HepG2 (cell line): ENCODE measurements around the gene CCNL1.
A peak's percentile ranks its signal among the peaks of the same experiment; 100 is the strongest.

Experiments
- CTCF ChIP-seq: sonication (generic); formaldehyde crosslinking; IDR thresholded peaks from 2 replicates; pipeline ENCODE4 v1.5.0; 2020; ENCODE audit warnings: mild to moderate bottlenecking, missing genetic modification reagents, moderate library complexity
- HNF1B ChIP-seq: sonication (generic); formaldehyde crosslinking; IDR thresholded peaks from 2 replicates; pipeline ENCODE4 v1.5.1; 2020; ENCODE audit warnings: mild to moderate bottlenecking, moderate library complexity, missing genetic modification reagents
- TBP ChIP-seq: sonication (generic); formaldehyde crosslinking; IDR thresholded peaks from 2 replicates; pipeline ENCODE4 v1.5.0; 2020; ENCODE audit warnings: missing genetic modification reagents
- TFE3 ChIP-seq: IDR thresholded peaks from 2 replicates; pipeline ENCODE4 v1.6.1; 2016
- ZBTB40 ChIP-seq, 2 experiments: fragments of 450-650 bp in 1 of 2; sonication (generic) in 1 of 2; formaldehyde crosslinking in 1 of 2; IDR thresholded peaks; 2 replicates each; pipeline versions ENCODE4 v1.6.1 to v1.8.0; 2016 to 2022; ENCODE audit warnings: antibody characterized with exemption in 1 of 2, mild to moderate bottlenecking in 1 of 2, missing genetic modification reagents in 1 of 2
- ZNF12 ChIP-seq: sonication (generic); formaldehyde crosslinking; IDR thresholded peaks from 2 replicates; pipeline ENCODE4 v1.5.0; 2020; ENCODE audit warnings: missing genetic modification reagents

- TF ChIP-seq TBP (CRISPR knock-in tag) (no peak), ZBTB40 (IDR thresholded peaks at IDR 0.05) (no peak), ZBTB40 (CRISPR knock-in tag; IDR thresholded peaks at IDR 0.05) (no peak), ZNF12 (CRISPR knock-in tag) (no peak), TFE3 (CRISPR knock-in tag) (no peak), HNF1B (CRISPR knock-in tag) (no peak), CTCF (peak; percentile 26)
Measured at GRCh38 chr3:157159037-157159761, 748 bp downstream of the CCNL1 start.
